ENCODE results near the gene TMEM220. TPM values are rescaled to one million over a fixed set of nuclear protein-coding genes. Genes with fewer than 3 reads are reported as not detected.

TMEM220 gene
- total RNA-seq, 1 donor from 2014 or later, result 2.3 TPM

DNA sequence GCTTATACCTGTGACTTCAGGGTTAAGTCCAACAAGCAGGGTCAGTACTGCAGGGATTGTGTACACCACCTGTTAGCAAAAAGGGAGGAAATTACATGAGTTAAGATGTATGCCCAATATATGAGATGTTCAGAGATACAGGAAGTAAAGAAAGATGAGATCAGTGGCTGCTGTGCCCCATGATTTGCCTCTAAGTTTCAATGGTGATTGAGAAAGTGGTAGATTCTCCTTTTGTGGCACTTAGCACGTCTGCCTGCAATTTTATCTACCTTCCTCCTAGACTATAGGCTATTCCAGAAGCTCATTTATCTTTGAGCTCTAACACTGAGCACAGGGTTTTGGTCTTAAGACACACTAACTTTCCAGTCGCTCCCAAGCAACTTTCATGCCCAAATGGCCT lies 3.6 kb downstream of the TMEM220 start:
- no peak overlapping the region for H3K27ac Mint-ChIP-seq (ENCODE audit: unreplicated experiment)
- no peaks in the 10 kb centered on the region for H3K9me3 Mint-ChIP-seq (ENCODE audit: unreplicated experiment)
- TF ChIP-seq, protein P1, sequence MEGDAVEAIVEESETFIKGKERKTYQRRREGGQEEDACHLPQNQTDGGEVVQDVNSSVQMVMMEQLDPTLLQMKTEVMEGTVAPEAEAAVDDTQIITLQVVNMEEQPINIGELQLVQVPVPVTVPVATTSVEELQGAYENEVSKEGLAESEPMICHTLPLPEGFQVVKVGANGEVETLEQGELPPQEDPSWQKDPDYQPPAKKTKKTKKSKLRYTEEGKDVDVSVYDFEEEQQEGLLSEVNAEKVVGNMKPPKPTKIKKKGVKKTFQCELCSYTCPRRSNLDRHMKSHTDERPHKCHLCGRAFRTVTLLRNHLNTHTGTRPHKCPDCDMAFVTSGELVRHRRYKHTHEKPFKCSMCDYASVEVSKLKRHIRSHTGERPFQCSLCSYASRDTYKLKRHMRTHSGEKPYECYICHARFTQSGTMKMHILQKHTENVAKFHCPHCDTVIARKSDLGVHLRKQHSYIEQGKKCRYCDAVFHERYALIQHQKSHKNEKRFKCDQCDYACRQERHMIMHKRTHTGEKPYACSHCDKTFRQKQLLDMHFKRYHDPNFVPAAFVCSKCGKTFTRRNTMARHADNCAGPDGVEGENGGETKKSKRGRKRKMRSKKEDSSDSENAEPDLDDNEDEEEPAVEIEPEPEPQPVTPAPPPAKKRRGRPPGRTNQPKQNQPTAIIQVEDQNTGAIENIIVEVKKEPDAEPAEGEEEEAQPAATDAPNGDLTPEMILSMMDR (IDR thresholded peaks at IDR 0.05; ENCODE audit: unreplicated experiment), result no peak

DNA sequence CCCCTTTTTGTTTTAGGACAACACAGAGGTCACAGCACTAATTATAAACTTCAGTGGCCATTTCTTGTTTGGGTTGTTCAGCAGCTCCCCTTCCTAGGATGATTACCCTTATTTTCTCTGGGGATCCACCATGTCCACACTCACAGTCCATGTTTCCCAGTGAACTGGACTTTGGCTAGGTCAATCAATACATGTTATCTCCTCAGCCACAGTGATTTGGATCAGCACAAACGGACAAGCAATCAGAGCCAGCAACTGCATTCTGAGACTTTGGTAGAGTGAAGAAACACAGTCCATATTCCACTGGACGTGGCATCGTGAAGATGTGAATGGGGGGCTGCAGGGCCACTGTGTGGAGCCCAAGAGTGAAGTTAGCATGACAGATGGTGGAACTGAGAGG lies 4.6 kb downstream of the TMEM220 start:
- DNase-seq (ENCODE audit: low spot score), result no peak
- H3K9me3 Mint-ChIP-seq (ENCODE audit: unreplicated experiment), result no peaks in the 10 kb centered on the region
- H3K4me3 Mint-ChIP-seq (ENCODE audit: unreplicated experiment), result no peak overlapping the region
- H3K4me1 Mint-ChIP-seq (ENCODE audit: unreplicated experiment), result no peaks in the 10 kb centered on the region
- TF ChIP-seq, protein P1 (IDR thresholded peaks at IDR 0.05; ENCODE audit: unreplicated experiment), result no peak
- H3K27ac Mint-ChIP-seq (ENCODE audit: unreplicated experiment), result no peak overlapping the region
- H3K36me3 Mint-ChIP-seq (ENCODE audit: low read depth, unreplicated experiment), result peaks cover 4% of the 10 kb centered on the region
- peaks cover 2% of the 10 kb centered on the region for H3K27me3 Mint-ChIP-seq (ENCODE audit: unreplicated experiment)

More for the DNA sequence above, 3.6 kb downstream of the TMEM220 start:
- no peak overlapping the region for H3K4me3 Mint-ChIP-seq (ENCODE audit: unreplicated experiment)
- DNase-seq (ENCODE audit: low spot score), result no peak
- peaks cover 2% of the 10 kb centered on the region for H3K27me3 Mint-ChIP-seq (ENCODE audit: unreplicated experiment)
- H3K36me3 Mint-ChIP-seq (ENCODE audit: low read depth, unreplicated experiment), result peaks cover 4% of the 10 kb centered on the region
- no peaks in the 10 kb centered on the region for H3K4me1 Mint-ChIP-seq (ENCODE audit: unreplicated experiment)

DNA sequence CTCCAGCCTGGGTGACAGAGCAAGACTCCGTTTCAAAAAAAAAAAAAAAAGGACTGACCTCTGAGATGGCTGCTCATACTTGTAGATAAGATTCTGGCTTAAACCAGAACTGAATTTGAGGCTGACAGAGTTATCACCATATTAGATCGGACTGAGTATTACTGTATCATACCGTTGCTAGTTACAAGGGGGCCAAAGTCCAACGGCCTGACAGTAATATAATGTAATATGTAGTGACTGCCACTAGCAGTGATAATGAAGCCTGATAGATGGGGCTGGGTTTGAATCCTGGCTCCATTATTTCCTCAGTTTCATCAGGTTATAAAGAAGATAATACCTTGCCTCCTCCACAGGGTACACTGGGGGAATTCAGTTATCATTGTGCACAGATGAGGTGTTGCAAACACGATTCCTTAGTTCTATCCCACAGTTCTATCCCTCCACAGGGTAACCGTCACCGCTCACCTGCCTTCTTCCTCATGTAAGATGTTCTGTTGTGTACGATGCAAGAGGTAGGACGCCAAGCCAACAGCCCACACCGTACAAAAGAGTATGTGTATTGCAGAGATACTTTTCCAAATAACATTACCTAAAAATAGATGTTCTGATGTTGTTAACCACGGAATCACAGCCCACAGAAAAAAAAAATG lies 5.2 kb downstream of the TMEM220 start:
- Mint-ChIP-seq H3K4me3 (ENCODE audit: unreplicated experiment) (no peak overlapping the region), H3K27ac (ENCODE audit: unreplicated experiment) (no peak overlapping the region), H3K36me3 (ENCODE audit: low read depth, unreplicated experiment) (peaks cover 4% of the 10 kb centered on the region), H3K4me1 (ENCODE audit: unreplicated experiment) (no peaks in the 10 kb centered on the region), H3K9me3 (ENCODE audit: unreplicated experiment) (no peaks in the 10 kb centered on the region), H3K27me3 (ENCODE audit: unreplicated experiment) (peaks cover 2% of the 10 kb centered on the region)
- no peak for DNase-seq (ENCODE audit: low spot score)
- TF ChIP-seq, protein P1 (IDR thresholded peaks at IDR 0.05; ENCODE audit: unreplicated experiment), result no peak

DNA sequence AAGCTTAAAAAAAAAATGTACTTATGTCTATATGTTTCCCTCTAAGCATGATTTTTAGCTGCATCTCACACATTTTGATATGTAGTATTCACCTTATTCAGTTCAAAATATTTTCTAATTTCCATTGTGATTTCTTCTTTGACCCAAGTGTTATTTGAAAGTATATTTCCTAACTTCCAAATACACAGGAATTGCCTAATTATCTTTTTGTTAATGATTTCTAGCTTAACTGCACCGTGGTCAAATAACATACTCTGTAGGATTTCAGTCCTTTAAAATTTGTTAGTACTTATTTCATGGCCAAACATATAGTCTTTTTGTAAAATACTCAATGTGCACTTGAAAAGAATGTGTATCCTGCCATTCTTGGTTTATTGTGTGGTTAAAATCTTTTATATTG lies 11.3 kb downstream of the TMEM220 start:
- H3K27ac Mint-ChIP-seq (ENCODE audit: unreplicated experiment), result no peak overlapping the region
- TF ChIP-seq, protein P1 (IDR thresholded peaks at IDR 0.05; ENCODE audit: unreplicated experiment), result no peak
- no peak for DNase-seq (ENCODE audit: low spot score)
- H3K27me3 Mint-ChIP-seq (ENCODE audit: unreplicated experiment), result no peaks in the 10 kb centered on the region
- H3K36me3 Mint-ChIP-seq (ENCODE audit: low read depth, unreplicated experiment), result no peaks in the 10 kb centered on the region
- H3K9me3 Mint-ChIP-seq (ENCODE audit: unreplicated experiment), result no peaks in the 10 kb centered on the region
- no peak overlapping the region for H3K4me3 Mint-ChIP-seq (ENCODE audit: unreplicated experiment)
- H3K4me1 Mint-ChIP-seq (ENCODE audit: unreplicated experiment), result no peaks in the 10 kb centered on the region

DNA sequence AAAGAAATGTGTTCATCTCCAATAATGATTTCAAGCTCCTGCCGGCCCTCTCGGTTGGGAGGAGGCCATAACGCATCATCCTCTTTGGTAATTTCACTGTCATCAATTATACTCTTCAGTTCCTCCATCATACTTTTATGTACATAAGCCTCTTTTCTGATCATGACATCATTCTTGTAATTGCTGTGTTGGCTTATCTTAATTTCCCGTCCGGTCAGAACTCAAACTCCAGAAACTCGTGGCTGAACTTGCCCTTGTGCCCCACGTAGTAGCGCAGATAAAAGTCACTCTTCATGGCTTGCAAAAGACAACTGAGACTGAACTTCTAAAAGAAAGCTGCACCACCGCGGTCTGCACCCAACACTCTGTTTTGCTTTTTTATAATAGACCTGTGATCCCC lies 13.6 kb downstream of the TMEM220 start:
- no peak for DNase-seq (ENCODE audit: low spot score)
- TF ChIP-seq, protein P1 (IDR thresholded peaks at IDR 0.05; ENCODE audit: unreplicated experiment), result no peak
- Mint-ChIP-seq H3K9me3 (ENCODE audit: unreplicated experiment) (no peaks in the 10 kb centered on the region), H3K4me1 (ENCODE audit: unreplicated experiment) (no peaks in the 10 kb centered on the region), H3K27ac (ENCODE audit: unreplicated experiment) (no peak overlapping the region), H3K4me3 (ENCODE audit: unreplicated experiment) (no peak overlapping the region), H3K36me3 (ENCODE audit: low read depth, unreplicated experiment) (no peaks in the 10 kb centered on the region), H3K27me3 (ENCODE audit: unreplicated experiment) (no peaks in the 10 kb centered on the region)

All from endothelial cell (in vitro differentiated cells).